ENCODE data around the gene BMX. TPM values are rescaled to one million over a fixed set of nuclear protein-coding genes. Genes with fewer than 3 reads are reported as not detected.

BMX gene
- total RNA-seq, 2 donors from 2014 or later = 0.52 TPM; not detected in 1

GRCh38 chrX:15509845-15510244, 9.2 kb downstream of the BMX start:
- DNase-seq (no peak), ATAC-seq (no peak)
- Histone ChIP-seq H3K4me1 (no peaks in the 10 kb centered on the region), H3K9me3 (no peaks in the 10 kb centered on the region), H3K4me3 (no peak overlapping the region), H3K36me3 (replicated peaks in 1 of 2; ENCODE audit: insufficient read depth in 1 of 2, low read depth in 2 of 2) (no peaks in the 10 kb centered on the region), H3K27me3 (no peaks in the 10 kb centered on the region), H3K27ac (no peak overlapping the region)
- intact Hi-C loops (cut with DNase I) = no loop called here
- TF ChIP-seq POLR2A (IDR thresholded peaks at IDR 0.05) = no peak

GRCh38 chrX:15511563-15511962, 11.0 kb downstream of the BMX start:
- Histone ChIP-seq H3K4me3 (no peak overlapping the region), H3K9me3 (no peaks in the 10 kb centered on the region), H3K27ac (no peak overlapping the region), H3K36me3 (replicated peaks in 1 of 2; ENCODE audit: insufficient read depth in 1 of 2, low read depth in 2 of 2) (no peaks in the 10 kb centered on the region), H3K27me3 (no peaks in the 10 kb centered on the region), H3K4me1 (no peaks in the 10 kb centered on the region)
- ATAC-seq (no peak), DNase-seq (no peak)
- no peak for TF ChIP-seq POLR2A (IDR thresholded peaks at IDR 0.05)
- TF ChIP-seq CTCF (IDR thresholded peaks at IDR 0.05) = no peak
- intact Hi-C loops (cut with DNase I) = no loop called here
- WGBS, 2 donors = 25 to 50% methylated on average over 1 of the region's 1 CpG

GRCh38 chrX:15512401-15512965, 11.9 kb downstream of the BMX start:
- ATAC-seq = no peak
- TF ChIP-seq POLR2A (IDR thresholded peaks at IDR 0.05) (no peak), CTCF (IDR thresholded peaks at IDR 0.05) (no peak)
- no peak overlapping the region for H3K4me3 ChIP-seq
- no peak overlapping the region for H3K27ac ChIP-seq
- H3K27me3 ChIP-seq = no peaks in the 10 kb centered on the region
- no peaks in the 10 kb centered on the region for H3K36me3 ChIP-seq (replicated peaks in 1 of 2; ENCODE audit: insufficient read depth in 1 of 2, low read depth in 2 of 2)
- intact Hi-C loops (cut with DNase I) = no loop called here
- WGBS, 2 donors = 76% methylated on average over 4 of the region's 4 CpGs
- no peaks in the 10 kb centered on the region for H3K4me1 ChIP-seq
- DNase-seq = no peak
- H3K9me3 ChIP-seq = no peaks in the 10 kb centered on the region

GRCh38 chrX:15514279-15514678, 13.7 kb downstream of the BMX start:
- intact Hi-C loops (cut with DNase I) = no loop called here
- no peaks in the 10 kb centered on the region for H3K27me3 ChIP-seq
- no peak overlapping the region for H3K4me3 ChIP-seq
- H3K36me3 ChIP-seq (replicated peaks in 1 of 2; ENCODE audit: insufficient read depth in 1 of 2, low read depth in 2 of 2) = no peaks in the 10 kb centered on the region
- TF ChIP-seq POLR2A (IDR thresholded peaks at IDR 0.05) = no peak
- ATAC-seq (no peak), DNase-seq (no peak)
- H3K4me1 ChIP-seq = no peaks in the 10 kb centered on the region
- WGBS, 2 donors = 71 to 87% methylated on average over 1 of the region's 1 CpG
- no peaks in the 10 kb centered on the region for H3K9me3 ChIP-seq
- H3K27ac ChIP-seq = no peak overlapping the region

GRCh38 chrX:15515931-15516330, 15.3 kb downstream of the BMX start:
- H3K27ac ChIP-seq = no peak overlapping the region
- H3K4me1 ChIP-seq = no peaks in the 10 kb centered on the region
- H3K36me3 ChIP-seq (replicated peaks in 1 of 2; ENCODE audit: insufficient read depth in 1 of 2, low read depth in 2 of 2) = no peaks in the 10 kb centered on the region
- no peaks in the 10 kb centered on the region for H3K9me3 ChIP-seq
- TF ChIP-seq POLR2A (IDR thresholded peaks at IDR 0.05) = no peak
- no peak for TF ChIP-seq CTCF (IDR thresholded peaks at IDR 0.05)
- intact Hi-C loops (cut with DNase I) = no loop called here
- H3K27me3 ChIP-seq = no peaks in the 10 kb centered on the region
- H3K4me3 ChIP-seq = no peak overlapping the region
- DNase-seq = no peak
- 28 to 36% methylated on average over 5 to 6 of the region's 6 CpGs for WGBS, 2 donors
- ATAC-seq = no peak

- ATAC-seq (no peak), DNase-seq (no peak)
- TF ChIP-seq POLR2A (IDR thresholded peaks at IDR 0.05) (no peak), CTCF (IDR thresholded peaks at IDR 0.05) (no peak)
- H3K36me3 ChIP-seq (replicated peaks in 1 of 2; ENCODE audit: insufficient read depth in 1 of 2, low read depth in 2 of 2) = no peaks in the 10 kb centered on the region
- no peak overlapping the region for H3K4me3 ChIP-seq
- WGBS, 2 donors = 50 to 66% methylated on average over 3 of the region's 3 CpGs
- H3K9me3 ChIP-seq = no peaks in the 10 kb centered on the region
- no peak overlapping the region for H3K27ac ChIP-seq
- no peaks in the 10 kb centered on the region for H3K4me1 ChIP-seq
- H3K27me3 ChIP-seq = no peaks in the 10 kb centered on the region
- intact Hi-C loops (cut with DNase I) = no loop called here
Observed at GRCh38 chrX:15522464-15522863, 21.9 kb downstream of the BMX start.

Measured in body of pancreas (tissue), 4 donors.